B cell (primary cell): ENCODE data around the gene PTGES2. TPM values are rescaled to one million over a fixed set of nuclear protein-coding genes. Genes with fewer than 3 reads are reported as not detected.

Experiments used
- ATAC-seq: fragments of 200-7000 bp; cut with Tn5 transposase; one replicate; pipeline ENCODE4 v1.10.0; 2021; ENCODE audit warnings: low read depth, mild to moderate bottlenecking, moderate number of reproducible peaks, moderate library complexity
- CTCF ChIA-PET: fragments of 350-600 bp; sonication (Branson Sonifier 250); formaldehyde crosslinking; loops from one replicate; lab custom pipeline; 2021; ENCODE audit warnings: antibody characterized with exemption, inconsistent platforms; lab: Charles Lee
- POLR2A ChIA-PET: fragments of 350-600 bp; sonication (Branson Sonifier 250); formaldehyde crosslinking; loops from one replicate; lab custom pipeline; 2021; ENCODE audit warnings: antibody characterized with exemption; lab: Charles Lee
- DNase-seq: peaks from one replicate; pipeline ENCODE4 v3.0.0; 2013
- H2AFZ ChIP-seq: 2 replicates; pipeline ENCODE4 v1.6.1; 2012; ENCODE audit warnings: mild to moderate bottlenecking, low read depth, low read length; ENCODE audit not compliant: insufficient read depth, poor library complexity, severe bottlenecking
- H3K27ac ChIP-seq, 2 donors: 1 replicate in 1 of 2; 2 replicates in 1 of 2; pipeline ENCODE4 v1.5.1; 2012 to 2013; ENCODE audit warnings: low read length in 2 of 2, mild to moderate bottlenecking in 2 of 2, moderate library complexity in 1 of 2
- H3K27me3 ChIP-seq, 4 experiments: fragments of 200-600 bp in 1 of 4; sonication (generic) in 1 of 4; replicated peaks in 1 of 4; 1 replicate in 2 of 4; 2 replicates in 2 of 4; pipeline versions ENCODE4 v1.6.1 to v1.7.0; 2013 to 2016; ENCODE audit warnings: low read length in 3 of 4, mild to moderate bottlenecking in 2 of 4, mixed read lengths in 1 of 4, moderate library complexity in 1 of 4; ENCODE audit not compliant: insufficient read depth in 4 of 4, control insufficient read depth in 3 of 4; ENCODE audit errors: control extremely low read depth in 1 of 4
- H3K36me3 ChIP-seq, 2 experiments: replicated peaks in 1 of 2; 1 replicate in 1 of 2; 2 replicates in 1 of 2; pipeline versions ENCODE4 v1.6.1 to v1.7.1; 2013; ENCODE audit warnings: low read length in 1 of 2; ENCODE audit not compliant: insufficient read depth in 2 of 2, control insufficient read depth in 1 of 2; ENCODE audit errors: control extremely low read depth in 1 of 2, extremely low read depth in 1 of 2
- H3K4me1 ChIP-seq, 2 donors: fragments of 200-600 bp in 1 of 2; sonication (generic) in 1 of 2; 1 replicate in 1 of 2; 2 replicates in 1 of 2; pipeline versions ENCODE4 v1.5.1 to v1.6.1; 2013 to 2017; ENCODE audit warnings: low read length in 2 of 2; ENCODE audit not compliant: control insufficient read depth in 2 of 2, insufficient read depth in 2 of 2
- H3K4me2 ChIP-seq: replicated peaks from 2 replicates; pipeline ENCODE3; 2012; ENCODE audit warnings: mild to moderate bottlenecking, low read depth, low read length; ENCODE audit not compliant: poor library complexity, severe bottlenecking
- H3K4me3 ChIP-seq, 5 experiments: fragments of 200-600 bp in 1 of 5; sonication (generic) in 1 of 5; 1 replicate in 3 of 5; 2 replicates in 2 of 5; pipeline versions ENCODE4 v1.5.1 to v1.7.0; 2011 to 2016; ENCODE audit warnings: low read length in 4 of 5, mild to moderate bottlenecking in 4 of 5, low read depth in 2 of 5, control low read depth in 1 of 5, moderate library complexity in 1 of 5; ENCODE audit not compliant: insufficient read depth in 1 of 5; ENCODE audit errors: control extremely low read depth in 1 of 5, extremely low read depth in 1 of 5
- H3K79me2 ChIP-seq: fragments of 200-600 bp; sonication (generic); one replicate; pipeline ENCODE4 v1.6.0; 2016; ENCODE audit warnings: low read length; ENCODE audit not compliant: control insufficient read depth, insufficient read depth
- H3K9ac ChIP-seq: fragments of 200-600 bp; sonication (generic); 2 replicates; pipeline ENCODE4 v1.6.1; 2017; ENCODE audit warnings: mild to moderate bottlenecking, low read length, moderate library complexity
- H3K9me3 ChIP-seq, 3 donors: one replicate each; pipeline versions ENCODE4 v1.6.1 to v1.7.1; 2013; ENCODE audit warnings: low read length in 2 of 3; ENCODE audit not compliant: control insufficient read depth in 2 of 3, insufficient read depth in 1 of 3; ENCODE audit errors: control extremely low read depth in 1 of 3
- H4K20me1 ChIP-seq: 2 replicates; pipeline ENCODE4 v1.6.0; 2012; ENCODE audit warnings: mild to moderate bottlenecking, low read length; ENCODE audit not compliant: insufficient read depth, control insufficient read depth, poor library complexity, severe bottlenecking
- H3K27ac Mint-ChIP-seq: one replicate; pipeline ENCODE4 v1.8.0; 2021; ENCODE audit warnings: mixed read lengths
- H3K27me3 Mint-ChIP-seq: one replicate; pipeline ENCODE4 v1.8.0; 2021; ENCODE audit warnings: mixed read lengths
- H3K4me1 Mint-ChIP-seq: one replicate; pipeline ENCODE4 v1.8.0; 2021; ENCODE audit warnings: mixed read lengths
- H3K4me3 Mint-ChIP-seq: one replicate; pipeline ENCODE4 v1.8.0; 2021; ENCODE audit warnings: mixed read lengths
- H3K9me3 Mint-ChIP-seq: one replicate; pipeline ENCODE4 v1.8.0; 2022; ENCODE audit warnings: mixed read lengths; ENCODE audit not compliant: insufficient read depth
- CTCF ChIP-seq: fragments of 200-600 bp; IDR thresholded peaks from one replicate; pipeline ENCODE4 v1.8.0; 2022; ENCODE audit warnings: antibody characterized with exemption, mild to moderate bottlenecking
- EZH2 ChIP-seq: IDR thresholded peaks from 2 replicates; pipeline ENCODE4 v1.6.1; 2012; ENCODE audit warnings: borderline replicate concordance, low read depth, mild to moderate bottlenecking, moderate library complexity, low read length; ENCODE audit not compliant: insufficient read depth, poor library complexity, severe bottlenecking
- WGBS: methylation state at CpG from one replicate; pipeline ENCODE4 v1.1.5; 2013; ENCODE audit warnings: missing lambda C conversion rate; ENCODE audit not compliant: insufficient coverage; 5-methylcytosine and 5-hydroxymethylcytosine counted together
- intact Hi-C: fragments of 100-400 bp; cut with micrococcal nuclease; formaldehyde crosslinking; loops from one replicate; pipeline ENCODE4 v1.10.0; 2022
- polyA plus RNA-seq: library from polyadenylated mRNA; depleted of rRNA; stranded (reverse); fragments of >200 nt; gene quantifications from 2 replicates; pipeline ENCODE4 v1.2.3, GENCODE V29; 2012
- total RNA-seq, 2 donors: library from RNA; stranded (reverse); fragments of 120-200 nt in 1 of 2; gene quantifications; 1 replicate in 1 of 2; 2 replicates in 1 of 2; pipeline versions ENCODE4 v1.2.3 to v1.2.4, GENCODE V29; 2013 to 2022

Gene PTGES2
- total and polyA plus RNA-seq, 2 donors (not counting 1 experiment from before 2014, with no cell fraction given), result 77.8 to 113 TPM

DNA sequence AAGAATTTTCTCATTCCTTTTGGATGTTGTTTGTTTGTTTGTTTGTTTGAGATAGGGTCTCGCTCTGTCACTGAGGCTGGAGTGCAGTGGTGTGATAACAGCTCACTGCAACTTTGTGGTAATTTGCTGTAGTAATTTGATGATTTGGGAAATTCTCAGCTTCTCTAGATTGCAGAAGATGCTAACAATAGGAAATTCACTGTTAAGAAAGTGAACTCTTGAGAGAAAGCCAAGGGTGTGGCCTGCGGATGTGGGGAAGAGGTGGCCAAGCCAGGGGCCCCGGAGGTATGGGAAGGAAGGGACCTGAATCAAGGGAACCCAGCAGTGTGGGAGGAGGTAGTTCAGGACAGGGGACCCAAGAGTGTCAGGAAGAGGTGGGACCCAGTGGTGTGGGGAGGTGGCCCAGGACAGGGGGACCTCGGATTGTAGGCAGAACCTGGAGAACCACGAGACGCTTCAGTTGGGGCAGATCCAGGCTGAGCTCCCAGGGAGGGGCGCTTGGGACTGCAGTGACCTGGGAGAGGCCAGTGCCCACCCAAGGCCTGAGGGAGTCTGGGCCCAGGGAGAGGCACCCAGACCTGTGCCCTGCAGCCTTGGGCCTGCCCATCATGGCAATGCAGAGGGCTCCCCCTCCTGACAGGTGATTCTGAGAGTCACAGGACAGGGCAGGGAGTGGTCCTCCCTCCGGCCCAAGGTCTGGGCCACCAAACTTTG, 16.2 kb upstream of the PTGES2 start:
- DNase-seq (no peak), ATAC-seq (no peak)
- ChIA-PET POLR2A (interaction anchor here (0.6 to 0.7 kb wide), 2 partner anchors 178 to 231 kb away, joined by 3 to 5 read pairs; no protein-coding TSS in a partner anchor), CTCF (interaction anchor here (1.3 kb wide), 1 partner anchor 15 kb away, joined by 4 read pairs; no protein-coding TSS in a partner anchor)
- Mint-ChIP-seq H3K27me3 (peaks cover 6% of the 10 kb centered on the region), H3K9me3 (no peaks in the 10 kb centered on the region), H3K4me3 (no peak overlapping the region), H3K4me1 (no peaks in the 10 kb centered on the region), H3K27ac (no peak overlapping the region)
- Histone ChIP-seq H3K27ac (no peak overlapping the region), H4K20me1 (no peaks in the 10 kb centered on the region), H2AFZ (no peak overlapping the region), H3K4me3 (no peak overlapping the region), H3K9ac (no peak overlapping the region), H3K4me2 (no peak overlapping the region), H3K27me3 (no peaks in the 10 kb centered on the region), H3K36me3 (no peaks in the 10 kb centered on the region), H3K79me2 (no peaks in the 10 kb centered on the region), H3K4me1 (peaks cover 0 to 9% of the 10 kb centered on the region in 2 donors), H3K9me3 (no peaks in the 10 kb centered on the region)
- no peak for TF ChIP-seq CTCF
- intact Hi-C loops, result no loop called here
- 79% methylated on average over 8 of the region's 8 CpGs for WGBS

DNA sequence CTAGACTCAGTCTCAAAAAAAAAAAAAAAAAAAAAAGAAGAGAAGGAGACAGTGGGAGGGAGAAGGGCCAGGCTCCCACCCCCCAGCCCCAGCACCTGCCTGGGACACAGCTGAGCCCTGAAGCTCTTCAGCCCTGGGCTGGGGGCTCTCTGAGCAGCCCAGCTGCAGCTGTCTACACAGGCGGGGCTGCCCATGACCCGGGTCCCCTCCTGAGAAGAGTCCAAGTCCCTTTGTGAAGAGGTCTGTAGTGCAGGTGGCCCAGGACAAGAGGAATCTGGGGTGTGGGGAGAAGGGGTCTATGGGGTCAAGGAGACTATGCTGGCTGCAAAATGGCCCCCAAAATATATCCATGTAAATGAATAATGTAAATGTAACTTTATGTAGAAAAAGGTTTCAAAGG, 15.1 kb upstream of the PTGES2 start:
- no CpG with 5 or more reads among the region's 2 CpGs for WGBS
- no peak overlapping the region for H3K4me3 Mint-ChIP-seq
- Histone ChIP-seq H3K9me3 (no peaks in the 10 kb centered on the region), H3K27ac (no peak overlapping the region), H3K36me3 (no peaks in the 10 kb centered on the region), H3K79me2 (no peaks in the 10 kb centered on the region), H3K4me3 (no peak overlapping the region), H4K20me1 (no peaks in the 10 kb centered on the region), H3K9ac (no peak overlapping the region), H3K4me1 (peaks cover 0 to 9% of the 10 kb centered on the region in 2 donors), H3K27me3 (peaks cover 0 to 3% (median 0%) of the 10 kb centered on the region in 4 experiments), H3K4me2 (no peak overlapping the region), H2AFZ (no peak overlapping the region)
- H3K4me1 Mint-ChIP-seq, result no peaks in the 10 kb centered on the region
- DNase-seq, result no peak
- H3K9me3 Mint-ChIP-seq, result no peaks in the 10 kb centered on the region
- TF ChIP-seq EZH2, result no peak
- TF ChIP-seq CTCF, result no peak
- H3K27ac Mint-ChIP-seq, result no peak overlapping the region
- peaks cover 6% of the 10 kb centered on the region for H3K27me3 Mint-ChIP-seq
- no peak for ATAC-seq
- intact Hi-C loops, result no loop called here
- POLR2A ChIA-PET, result no interaction called here
- CTCF ChIA-PET, result interaction anchor here (0.6 to 1.3 kb wide), 3 partner anchors 14 to 1583 kb away, joined by 3 to 4 read pairs (median 3); no protein-coding TSS in a partner anchor
